HG03469 (cell line): ENCODE results near the gene NBPF1.
"Not testable (repeated sequence)": the region's sequence is repeated elsewhere in the genome, so short reads cannot be mapped to it uniquely, and the experiment has no call there.

Source experiments
- ATAC-seq: cut with Tn5 transposase; IDR thresholded peaks from one replicate; pipeline ENCODE4 v1.9.1; 2021; ENCODE audit warnings: mild to moderate bottlenecking, moderate library complexity, moderate number of reproducible peaks; ENCODE audit not compliant: unreplicated experiment

NBPF1 gene

GRCh38 chr1:16613185-16614147 is at the start of gene NBPF1:
Gene NBPF1, minus strand, starts transcription at chr1:16613564.
- ATAC-seq: peak; percentile 81

GRCh38 chr1:16658234-16658633 is 44.9 kb upstream of the NBPF1 start:
- not testable (repeated sequence) for ATAC-seq

- not testable (repeated sequence) for ATAC-seq
Observed at GRCh38 chr1:16656981-16657683, 43.8 kb upstream of the NBPF1 start.

- not testable (repeated sequence) for ATAC-seq
Observed at GRCh38 chr1:16656574-16656973, 43.2 kb upstream of the NBPF1 start.

GRCh38 chr1:16651560-16651959 is 38.2 kb upstream of the NBPF1 start:
- ATAC-seq: not testable (repeated sequence)

- ATAC-seq: not testable (repeated sequence)
Observed at GRCh38 chr1:16649960-16650359, 36.6 kb upstream of the NBPF1 start.

- ATAC-seq: not testable (repeated sequence)
Observed at GRCh38 chr1:16649390-16649789, 36.0 kb upstream of the NBPF1 start.

GRCh38 chr1:16648756-16649155 is 35.4 kb upstream of the NBPF1 start:
- not testable (repeated sequence) for ATAC-seq

- ATAC-seq: not testable (repeated sequence)
Observed at GRCh38 chr1:16648250-16648649, 34.9 kb upstream of the NBPF1 start.

GRCh38 chr1:16647179-16648176 is 34.1 kb upstream of the NBPF1 start:
- not testable (repeated sequence) for ATAC-seq

GRCh38 chr1:16646716-16647115 is 33.4 kb upstream of the NBPF1 start:
- ATAC-seq: not testable (repeated sequence)

- ATAC-seq: not testable (repeated sequence)
Observed at GRCh38 chr1:16646061-16646664, 32.8 kb upstream of the NBPF1 start.

- not testable (repeated sequence) for ATAC-seq
Observed at GRCh38 chr1:16645271-16646060, 32.1 kb upstream of the NBPF1 start.

- ATAC-seq: peak; percentile 57
Observed at GRCh38 chr1:16644482-16645270, 31.3 kb upstream of the NBPF1 start.

- peak; percentile 8 for ATAC-seq
Observed at GRCh38 chr1:16644193-16644481, 30.8 kb upstream of the NBPF1 start.

- ATAC-seq: peak; percentile 6
Observed at GRCh38 chr1:16643476-16644192, 30.3 kb upstream of the NBPF1 start.

- not testable (repeated sequence) for ATAC-seq
Observed at GRCh38 chr1:16643001-16643411, 29.6 kb upstream of the NBPF1 start.
